ENCODE results near the gene DELE1.

DELE1 gene

DNA sequence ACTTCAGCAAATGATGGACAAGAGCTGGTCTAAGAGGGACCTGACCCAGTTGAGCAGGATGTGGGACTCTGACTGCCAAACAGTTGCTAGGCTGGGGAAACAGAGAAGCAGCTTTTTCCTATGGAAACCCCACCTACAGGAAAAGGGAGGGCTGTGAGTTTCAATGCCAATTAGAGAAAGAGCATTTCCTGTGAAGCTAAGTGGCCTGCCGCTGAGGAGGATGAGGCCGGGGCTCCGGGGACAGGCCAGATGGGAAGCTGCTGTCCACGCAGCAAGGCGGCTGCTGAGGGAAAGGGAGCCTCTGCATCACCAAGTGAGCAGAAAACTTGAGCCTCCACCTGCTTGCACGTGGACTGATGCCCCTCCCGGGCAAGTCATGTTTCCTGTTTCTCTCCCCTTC lies 34.4 kb downstream of the DELE1 start, which contains the start of gene PCDH12:
PCDH12 (minus strand) TSS at position 90 of the 400 bp plus-strand sequence. CDS start 351 bp downstream, outside the sequence.
- TF ChIP-seq, protein P1, sequence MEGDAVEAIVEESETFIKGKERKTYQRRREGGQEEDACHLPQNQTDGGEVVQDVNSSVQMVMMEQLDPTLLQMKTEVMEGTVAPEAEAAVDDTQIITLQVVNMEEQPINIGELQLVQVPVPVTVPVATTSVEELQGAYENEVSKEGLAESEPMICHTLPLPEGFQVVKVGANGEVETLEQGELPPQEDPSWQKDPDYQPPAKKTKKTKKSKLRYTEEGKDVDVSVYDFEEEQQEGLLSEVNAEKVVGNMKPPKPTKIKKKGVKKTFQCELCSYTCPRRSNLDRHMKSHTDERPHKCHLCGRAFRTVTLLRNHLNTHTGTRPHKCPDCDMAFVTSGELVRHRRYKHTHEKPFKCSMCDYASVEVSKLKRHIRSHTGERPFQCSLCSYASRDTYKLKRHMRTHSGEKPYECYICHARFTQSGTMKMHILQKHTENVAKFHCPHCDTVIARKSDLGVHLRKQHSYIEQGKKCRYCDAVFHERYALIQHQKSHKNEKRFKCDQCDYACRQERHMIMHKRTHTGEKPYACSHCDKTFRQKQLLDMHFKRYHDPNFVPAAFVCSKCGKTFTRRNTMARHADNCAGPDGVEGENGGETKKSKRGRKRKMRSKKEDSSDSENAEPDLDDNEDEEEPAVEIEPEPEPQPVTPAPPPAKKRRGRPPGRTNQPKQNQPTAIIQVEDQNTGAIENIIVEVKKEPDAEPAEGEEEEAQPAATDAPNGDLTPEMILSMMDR (conservative IDR thresholded peaks at IDR 0.05; ENCODE audit: low read depth, low read length) = no peak
- peak; percentile 25 for DNase-seq (ENCODE audit: low read depth)
- H3K4me3 ChIP-seq (ENCODE audit: low read depth, low read length) = no peak within 1 kb of the TSS

DNA sequence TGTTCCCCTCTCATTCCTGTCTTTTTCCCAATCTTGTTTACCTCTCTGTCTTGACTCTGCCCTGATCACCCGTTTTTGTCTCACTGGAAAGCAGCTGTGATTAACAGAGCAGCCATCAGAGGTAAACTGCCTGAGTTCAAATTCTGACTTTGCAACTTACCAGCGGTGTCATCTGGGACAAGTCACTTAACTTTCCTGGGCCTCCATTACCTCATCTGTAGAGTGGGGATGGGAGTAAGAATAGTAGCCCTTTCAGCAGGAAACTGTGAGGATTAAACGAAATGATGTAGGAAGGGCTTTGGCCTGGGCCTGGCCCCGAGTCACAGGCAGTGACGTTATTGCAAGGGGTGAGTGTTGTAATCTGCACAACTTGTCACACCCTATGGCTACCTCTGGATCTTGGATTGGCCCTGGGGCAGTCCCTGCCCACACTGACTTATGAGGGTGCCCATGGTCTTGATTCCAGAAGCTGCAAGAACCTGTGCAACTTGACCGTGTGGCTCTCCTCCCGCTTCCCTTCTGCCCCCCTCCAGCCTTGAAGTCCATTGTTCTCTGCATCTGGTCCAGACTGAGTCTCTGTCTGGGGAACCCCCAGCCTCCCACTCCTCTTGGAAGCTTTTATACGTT lies 35.0 kb downstream of the DELE1 start:
- no peak overlapping the region for H3K4me3 ChIP-seq (ENCODE audit: low read depth, low read length)
- TF ChIP-seq, protein P1 (conservative IDR thresholded peaks at IDR 0.05; ENCODE audit: low read depth, low read length) = no peak
- DNase-seq (ENCODE audit: low read depth) = no peak

DNA sequence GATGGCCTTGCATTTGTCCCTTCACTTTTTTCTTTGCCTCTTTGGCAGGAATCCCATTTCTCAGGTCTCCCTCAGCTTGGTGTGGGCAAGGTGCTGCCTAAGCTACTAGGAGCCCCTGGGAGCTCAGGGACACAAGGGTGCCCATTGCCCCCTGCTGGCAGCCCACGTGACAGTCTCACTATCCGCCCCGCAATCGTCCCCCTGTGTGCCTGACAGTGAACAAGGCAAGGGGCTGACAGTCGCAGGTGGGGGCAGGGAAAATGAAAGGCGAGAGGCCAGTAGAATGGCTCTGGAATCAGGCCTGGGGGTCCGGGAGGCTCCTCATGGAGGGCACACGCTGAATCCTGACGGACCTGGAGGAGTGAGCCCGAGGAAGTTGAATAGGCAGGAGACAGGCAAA lies 36.3 kb downstream of the DELE1 start:
- no peak for DNase-seq (ENCODE audit: low read depth)
- TF ChIP-seq, protein P1 (conservative IDR thresholded peaks at IDR 0.05; ENCODE audit: low read depth, low read length) = peak; percentile 35

DNA sequence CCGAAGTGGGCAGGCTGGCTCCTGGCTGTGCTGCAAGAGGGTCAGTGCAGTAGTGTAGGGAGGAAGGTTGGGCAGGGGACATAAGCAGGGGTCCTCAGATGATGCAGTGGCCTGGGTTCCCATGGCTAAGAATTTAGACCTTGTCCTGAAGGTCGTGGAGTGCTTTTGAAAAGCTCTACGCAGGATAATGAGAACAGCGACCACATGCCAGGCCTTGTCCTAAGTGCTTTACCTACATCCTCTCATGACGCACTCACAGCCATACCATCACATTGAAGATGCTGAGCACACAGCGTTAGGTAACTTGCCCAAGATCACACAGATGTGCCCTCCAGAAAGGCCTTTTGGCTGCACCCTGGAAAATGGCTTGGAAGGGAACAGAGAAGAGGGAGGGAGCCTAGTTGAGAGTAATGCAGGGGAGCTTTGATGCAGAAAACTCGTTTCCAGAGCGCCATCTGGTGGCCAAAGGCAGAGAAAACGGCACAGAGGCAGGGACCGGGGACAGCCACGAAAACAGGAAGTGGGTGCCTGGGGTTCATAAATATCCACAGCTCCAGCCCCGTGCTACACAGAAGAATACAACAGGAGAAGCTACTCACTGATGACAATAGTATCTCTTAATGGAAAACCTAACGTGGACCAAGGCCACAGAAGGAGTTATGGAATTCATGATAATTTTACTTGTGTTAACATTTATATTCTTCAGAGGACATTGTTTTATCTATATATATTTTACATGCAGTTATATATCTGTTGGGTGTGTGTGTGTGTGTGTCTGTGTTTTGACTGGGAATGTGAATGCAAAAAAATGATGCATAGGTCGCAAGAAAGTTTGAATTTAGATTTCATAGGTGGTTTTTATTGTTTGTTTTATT lies 37.0 kb downstream of the DELE1 start:
- TF ChIP-seq, protein P1 (conservative IDR thresholded peaks at IDR 0.05; ENCODE audit: low read depth, low read length) = peak; percentile 96
- no peak overlapping the region for H3K4me3 ChIP-seq (ENCODE audit: low read depth, low read length)
- DNase-seq (ENCODE audit: low read depth) = peak; percentile 88

More for the DNA sequence above, 36.3 kb downstream of the DELE1 start:
- no peak overlapping the region for H3K4me3 ChIP-seq (ENCODE audit: low read depth, low read length)

DNA sequence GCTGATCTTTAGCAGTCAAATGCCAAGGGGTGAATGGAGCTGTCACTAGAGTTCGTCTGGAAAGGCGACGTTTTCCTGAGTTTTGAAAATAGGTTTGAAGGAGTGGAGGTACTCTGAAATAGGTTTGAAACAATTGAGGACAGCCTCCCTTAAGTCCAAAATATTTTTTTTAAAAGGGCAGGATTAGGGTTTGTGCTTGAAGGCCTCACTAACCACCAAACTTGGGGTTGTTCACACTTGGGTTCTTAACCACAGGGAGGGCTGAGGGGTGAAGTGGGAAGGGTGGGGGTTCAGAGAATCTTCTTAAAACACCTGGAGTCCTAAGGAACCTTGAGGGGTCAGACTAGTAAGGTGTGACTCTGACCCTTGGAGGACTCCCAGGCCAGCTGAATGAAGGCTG lies 37.8 kb downstream of the DELE1 start:
- no peak overlapping the region for H3K4me3 ChIP-seq (ENCODE audit: low read depth, low read length)
- TF ChIP-seq, protein P1 (conservative IDR thresholded peaks at IDR 0.05; ENCODE audit: low read depth, low read length) = no peak
- no peak for DNase-seq (ENCODE audit: low read depth)

DNA sequence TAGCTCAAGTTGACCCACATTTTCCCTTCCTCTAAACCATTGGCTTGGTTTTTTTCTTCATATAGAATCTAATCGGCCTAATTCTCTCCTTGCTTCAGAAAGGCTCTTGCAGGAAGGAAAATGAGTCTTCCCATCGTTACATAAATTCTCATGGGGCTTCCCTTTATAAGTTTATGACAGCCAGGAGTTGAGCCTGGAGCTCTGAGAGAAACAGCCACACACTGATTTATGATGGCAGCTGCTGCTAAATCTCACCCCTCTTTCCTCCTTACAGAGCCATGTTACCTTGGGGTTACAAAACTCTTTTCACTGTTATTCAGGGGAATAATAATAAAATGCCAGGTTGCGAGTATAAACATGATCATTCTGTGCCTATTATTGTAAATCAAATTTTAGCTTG lies 40.0 kb downstream of the DELE1 start:
- no peak for DNase-seq (ENCODE audit: low read depth)
- no peak overlapping the region for H3K4me3 ChIP-seq (ENCODE audit: low read depth, low read length)
- TF ChIP-seq, protein P1 (conservative IDR thresholded peaks at IDR 0.05; ENCODE audit: low read depth, low read length) = no peak

All from choroid plexus epithelial cell (primary cell).